ENCODE measurements around the gene KRT74. TPM values are rescaled to one million over a fixed set of nuclear protein-coding genes. Genes with fewer than 3 reads are reported as not detected.

Gene KRT74
- total and polyA plus RNA-seq, 9 of the 15 experiments (the other 6 are each of a cell fraction or from before 2014, with no cell fraction given): not detected

- peaks cover 0 to 7% of the 10 kb centered on the region in 2 experiments; a peak in 3 of 5 replicates for H3K4me1 ChIP-seq (replicated peaks in 1 of 2; ENCODE audit: control insufficient read depth in 2 of 2, insufficient read depth in 2 of 2, low read length in 2 of 2)
- in situ Hi-C loops (cut with MboI) (no loop called here), intact Hi-C loops (cut with micrococcal nuclease) (no loop called here)
- ATAC-seq: no peak
- POLR2A ChIA-PET: no interaction called here
- TF ChIP-seq DPF2 (IDR thresholded peaks at IDR 0.05): no peak
- TF ChIP-seq E4F1 (CRISPR knock-in tag; IDR thresholded peaks at IDR 0.05; ENCODE audit: borderline replicate concordance): no peak
- no peak for TF ChIP-seq STAT5A (IDR thresholded peaks at IDR 0.05; ENCODE audit: borderline replicate concordance, low read length)
- TF ChIP-seq EGR1 (conservative IDR thresholded peaks at IDR 0.05): no peak
- TF ChIP-seq POLR2H (tag; IDR thresholded peaks at IDR 0.05; ENCODE audit: low read depth): no peak
- TF ChIP-seq SRSF9 (IDR thresholded peaks at IDR 0.05; ENCODE audit: borderline replicate concordance, low read depth, low read length): no peak
- no peak for TF ChIP-seq ZNF717 (CRISPR knock-in tag; IDR thresholded peaks at IDR 0.05)
- TF ChIP-seq SNAPC5 (CRISPR knock-in tag; IDR thresholded peaks at IDR 0.05): no peak
- TF ChIP-seq ZNF764 (CRISPR knock-in tag; IDR thresholded peaks at IDR 0.05; ENCODE audit: low read depth): no peak
- TF ChIP-seq HCFC1 (IDR thresholded peaks at IDR 0.05; ENCODE audit: low read depth, low read length): no peak
- TF ChIP-seq ZNF253 (CRISPR knock-in tag; conservative IDR thresholded peaks at IDR 0.05): no peak
- no peak for TF ChIP-seq MBD2 (IDR thresholded peaks at IDR 0.05; ENCODE audit: borderline replicate concordance, low read depth)
- TF ChIP-seq RB1 (IDR thresholded peaks at IDR 0.05; ENCODE audit: low read depth): no peak
- TF ChIP-seq MYBL2 (IDR thresholded peaks at IDR 0.05; ENCODE audit: low read depth): no peak
- no peak for TF ChIP-seq MYBL2 (CRISPR knock-in tag; IDR thresholded peaks at IDR 0.05; ENCODE audit: borderline replicate concordance)
- no peak for TF ChIP-seq YY1 (IDR thresholded peaks at IDR 0.05; ENCODE audit: borderline replicate concordance in 1 of 3, control insufficient read depth in 1 of 3, extremely low read depth in 1 of 3, insufficient read depth in 3 of 3, insufficient read length in 1 of 3, insufficient replicate concordance in 2 of 3, low read depth in 1 of 3, low read length in 2 of 3)
- no peak for TF ChIP-seq ZNF184 (CRISPR knock-in tag; IDR thresholded peaks at IDR 0.05)
- no peak for TF ChIP-seq ZNF785 (CRISPR knock-in tag; IDR thresholded peaks at IDR 0.05)
- BruUV-seq (replicated peaks): no TSS peak
- H3K79me2 ChIP-seq (ENCODE audit: control insufficient read depth, insufficient read depth, low read length): no peaks in the 10 kb centered on the region
- no peaks in the 10 kb centered on the region for H3K9me1 ChIP-seq (ENCODE audit: control insufficient read depth, insufficient read depth, low read length)
- 0 out of 2 replicates have a peak, but pooled peaks cover 2% of the 10 kb centered on the region for H4K20me1 ChIP-seq (replicated peaks; ENCODE audit: control insufficient read depth, insufficient read depth, low read length)
- peaks cover 7 to 40% of the 10 kb centered on the region in 2 experiments; a peak in 3 of 5 replicates for H3K27me3 ChIP-seq (ENCODE audit: control insufficient read depth in 2 of 2, insufficient read depth in 2 of 2, low read length in 2 of 2)
- no peak overlapping the region for H2AFZ ChIP-seq (ENCODE audit: low read depth, low read length)
- CTCF ChIA-PET (ENCODE audit: low intra/inter-chr PET ratio): no interaction called here
- no peaks in the 10 kb centered on the region for H3K9me3 ChIP-seq (replicated peaks; ENCODE audit: control insufficient read depth, insufficient read depth, low read depth, low read length)
- no peak for FAIRE-seq
- no peaks in the 10 kb centered on the region for H3K36me3 ChIP-seq (ENCODE audit: control insufficient read depth, insufficient read depth, low read length)
- 29% methylated on average over 5 of the region's 5 CpGs for WGBS (ENCODE audit: insufficient coverage, low coverage, missing lambda C conversion rate)
- no peak for DNase-seq (ENCODE audit: extremely low read depth in 1 of 4, low spot score in 3 of 4)
- H3K4me2 ChIP-seq (ENCODE audit: insufficient read depth, low read length): no peak overlapping the region
- H3K4me3 ChIP-seq: no peak overlapping the region
- H3K9ac ChIP-seq (ENCODE audit: insufficient read depth in 1 of 2, low read depth in 2 of 2, low read length in 2 of 2): no peak overlapping the region
- no peak overlapping the region for H3K27ac ChIP-seq (ENCODE audit: extremely low read depth, low read depth, low read length)
Measured at GRCh38 chr12:52612431-52613383, 39.1 kb upstream of the KRT74 start.
